GM18526 (cell line): ENCODE data around the gene EPS8L2.

Experiments
- POLR2A ChIP-seq: IDR thresholded peaks from 3 replicates; pipeline ENCODE4 v1.6.1; 2011; ENCODE audit not compliant: insufficient read length; ENCODE audit errors: extremely low read depth

EPS8L2 gene

GRCh38 chr11:705646-706438, at the start of gene EPS8L2:
Gene EPS8L2 (plus strand): TSS chr11:706231. CDS start chr11:709408, 3,177 bp downstream.
- TF ChIP-seq POLR2A: no peak

- TF ChIP-seq POLR2A: no peak
Measured at GRCh38 chr11:656426-656825, 49.6 kb upstream of the EPS8L2 start.

GRCh38 chr11:656866-657265, 49.2 kb upstream of the EPS8L2 start:
- TF ChIP-seq POLR2A: no peak

- TF ChIP-seq POLR2A: no peak
Measured at GRCh38 chr11:657691-658126, 48.3 kb upstream of the EPS8L2 start.

- TF ChIP-seq POLR2A: no peak
Measured at GRCh38 chr11:659532-660085, 46.4 kb upstream of the EPS8L2 start.

GRCh38 chr11:660281-660680, 45.8 kb upstream of the EPS8L2 start:
- TF ChIP-seq POLR2A: no peak

GRCh38 chr11:660681-661444, 45.2 kb upstream of the EPS8L2 start:
- TF ChIP-seq POLR2A: no peak

- no peak for TF ChIP-seq POLR2A
Measured at GRCh38 chr11:662689-663274, 43.2 kb upstream of the EPS8L2 start.

GRCh38 chr11:665062-665703, 40.8 kb upstream of the EPS8L2 start:
- no peak for TF ChIP-seq POLR2A

GRCh38 chr11:665704-666281, 40.2 kb upstream of the EPS8L2 start:
- no peak for TF ChIP-seq POLR2A

- TF ChIP-seq POLR2A: no peak
Measured at GRCh38 chr11:673866-674265, 32.2 kb upstream of the EPS8L2 start.

GRCh38 chr11:674406-674805, 31.6 kb upstream of the EPS8L2 start:
- no peak for TF ChIP-seq POLR2A

- TF ChIP-seq POLR2A: no peak
Measured at GRCh38 chr11:678297-678696, 27.7 kb upstream of the EPS8L2 start.

GRCh38 chr11:679271-680207, 26.5 kb upstream of the EPS8L2 start:
- no peak for TF ChIP-seq POLR2A

- TF ChIP-seq POLR2A: no peak
Measured at GRCh38 chr11:680476-680875, 25.6 kb upstream of the EPS8L2 start.
